Endothelial cell of umbilical vein (primary cell): ENCODE measurements around the gene MTLN. TPM values are rescaled to one million over a fixed set of nuclear protein-coding genes. Genes with fewer than 3 reads are reported as not detected.

Experiments
- BruUV-seq: library from RNA; stranded (reverse); fragments of 400-500 nt; replicated peaks from 2 replicates; lab custom pipeline; 2021; lab: Mats Ljungman, UMichigan
- CTCF ChIA-PET: fragments of 300-600, 350-600 bp; sonication (Branson Sonifier 250); formaldehyde crosslinking; loops from one replicate; lab custom pipeline; 2021; ENCODE audit warnings: antibody characterized with exemption, inconsistent platforms; lab: Charles Lee
- POLR2A ChIA-PET: fragments of 300-600, 350-600 bp; sonication (Branson Sonifier 250); formaldehyde crosslinking; loops from one replicate; lab custom pipeline; 2021; ENCODE audit warnings: antibody characterized with exemption, inconsistent platforms; lab: Charles Lee
- DNase-seq: peaks from one replicate; pipeline ENCODE4 v3.0.0-alpha.2; 2011; ENCODE audit warnings: low read depth, low spot score
- FAIRE-seq: peaks from 2 replicates; lab custom pipeline; 2011; peaks lifted over from hg19 to GRCh38; lab: Jason Lieb, UNC
- H2AFZ ChIP-seq: 2 replicates; pipeline ENCODE4 v1.6.0; 2012; ENCODE audit warnings: low read depth, low read length, control low read depth, inconsistent platforms
- H3K27ac ChIP-seq: 2 replicates; pipeline ENCODE4 v1.5.1; 2011; ENCODE audit warnings: low read depth, mild to moderate bottlenecking, control low read depth, low read length, moderate library complexity; ENCODE audit not compliant: insufficient read depth
- H3K27me3 ChIP-seq, 2 experiments: 2 replicates each; pipeline versions ENCODE4 v1.6.0 to v1.6.1; 2011; ENCODE audit warnings: low read length in 2 of 2, mixed read lengths in 1 of 2; ENCODE audit not compliant: control insufficient read depth in 2 of 2, insufficient read depth in 2 of 2
- H3K36me3 ChIP-seq, 2 experiments: 2 replicates in 1 of 2; 3 replicates in 1 of 2; pipeline ENCODE4 v1.5.1; 2011; ENCODE audit warnings: low read length in 2 of 2, mild to moderate bottlenecking in 1 of 2, moderate library complexity in 1 of 2; ENCODE audit not compliant: control insufficient read depth in 2 of 2, insufficient read depth in 2 of 2; ENCODE audit errors: extremely low read depth in 1 of 2
- H3K4me1 ChIP-seq: 3 replicates; pipeline ENCODE4 v1.5.1; 2011; ENCODE audit warnings: mild to moderate bottlenecking, low read length; ENCODE audit not compliant: control insufficient read depth, insufficient read depth; ENCODE audit errors: extremely low read depth
- H3K4me2 ChIP-seq: 2 replicates; pipeline ENCODE4 v1.6.1; 2011; ENCODE audit warnings: low read length, control low read depth, mixed read lengths; ENCODE audit not compliant: insufficient read depth
- H3K4me3 ChIP-seq, 3 experiments: fragments of 200-600 bp in 1 of 3; sonication (generic), shearing (Covaris generic) in 1 of 3; replicated peaks in 1 of 3; 2 replicates each; pipeline ENCODE4 v1.5.1; 2011 to 2016; ENCODE audit warnings: control low read depth in 3 of 3, low read length in 3 of 3, mild to moderate bottlenecking in 2 of 3, inconsistent platforms in 1 of 3, low read depth in 1 of 3, moderate library complexity in 1 of 3; ENCODE audit not compliant: insufficient read depth in 1 of 3
- H3K79me2 ChIP-seq: 2 replicates; pipeline ENCODE4 v1.6.0; 2012; ENCODE audit warnings: low read length, inconsistent platforms; ENCODE audit not compliant: control insufficient read depth, insufficient read depth
- H3K9ac ChIP-seq: replicated peaks from 2 replicates; pipeline ENCODE3; 2011; ENCODE audit warnings: low read length, control low read depth; ENCODE audit not compliant: insufficient read depth; ENCODE audit errors: extremely low read depth
- H3K9me1 ChIP-seq: replicated peaks from 3 replicates; pipeline ENCODE4 v1.6.0; 2011; ENCODE audit warnings: mild to moderate bottlenecking, low read length; ENCODE audit not compliant: control insufficient read depth, insufficient read depth; ENCODE audit errors: extremely low read depth
- H3K9me3 ChIP-seq: replicated peaks from 2 replicates; pipeline ENCODE4 v1.5.1; 2012; ENCODE audit warnings: low read length, inconsistent platforms; ENCODE audit not compliant: control insufficient read depth, insufficient read depth
- H4K20me1 ChIP-seq: replicated peaks from 2 replicates; pipeline ENCODE3; 2011; ENCODE audit warnings: mild to moderate bottlenecking, low read length; ENCODE audit not compliant: control insufficient read depth, insufficient read depth; ENCODE audit errors: extremely low read depth
- EZH2 ChIP-seq: IDR thresholded peaks from 2 replicates; pipeline ENCODE4 v1.6.1; 2012; ENCODE audit warnings: borderline replicate concordance, low read depth, mild to moderate bottlenecking, moderate library complexity, low read length, inconsistent platforms; ENCODE audit not compliant: severe bottlenecking
- FOS ChIP-seq: IDR thresholded peaks from 2 replicates; pipeline ENCODE4 v1.6.1; 2011; ENCODE audit warnings: mild to moderate bottlenecking, low read length, moderate library complexity, borderline replicate concordance; ENCODE audit not compliant: insufficient read depth
- GATA2 ChIP-seq: IDR thresholded peaks from 2 replicates; pipeline ENCODE4 v1.7.0; 2011; ENCODE audit warnings: low read depth, mild to moderate bottlenecking, moderate library complexity, mixed read lengths, low read length; ENCODE audit not compliant: insufficient read length, insufficient read depth
- JUN ChIP-seq: IDR thresholded peaks from 2 replicates; pipeline ENCODE4 v1.6.1; 2011; ENCODE audit warnings: borderline replicate concordance, low read depth; ENCODE audit not compliant: insufficient read length, insufficient read depth
- MYC ChIP-seq: IDR thresholded peaks from one replicate; pipeline ENCODE4 v1.6.1; 2011; ENCODE audit warnings: mild to moderate bottlenecking, low read depth, low read length
- POLR2A ChIP-seq: IDR thresholded peaks from 2 replicates; pipeline ENCODE4 v1.6.1; 2012; ENCODE audit warnings: low read depth, mild to moderate bottlenecking, control low read depth, low read length
- POLR2AphosphoS5 ChIP-seq: IDR thresholded peaks from 2 replicates; pipeline ENCODE4 v1.6.1; 2012; ENCODE audit warnings: low read depth, mild to moderate bottlenecking, control low read depth, low read length, moderate library complexity; ENCODE audit not compliant: insufficient read depth
- dilution Hi-C: fragments of 300-500 bp; cut with MboI; formaldehyde crosslinking; loops from one replicate; pipeline ENCODE4 v1.15.0; 2019; ENCODE audit warnings: low sequenced_read_pairs; ENCODE audit not compliant: extremely low pct_ligation_motif_present
- intact Hi-C: fragments of 100-400 bp; cut with micrococcal nuclease; formaldehyde crosslinking; loops from one replicate; pipeline ENCODE4 v1.10.0; 2022
- polyA plus RNA-seq, 4 experiments: library from polyadenylated mRNA; depleted of rRNA in 3 of 4; stranded (reverse) in 3 of 4; unstranded in 1 of 4; fragments of >200 nt; gene quantifications; 2 replicates each; pipeline versions ENCODE4 v1.2.1 to v1.2.3, GENCODE V29; 2011 to 2012; ENCODE audit warnings: missing spikeins in 1 of 4
- total RNA-seq: library from RNA; stranded (reverse); gene quantifications from 2 replicates; pipeline ENCODE4 v1.2.3, GENCODE V29; 2021
- TF ChIP-seq, protein P1 (sequence below), 2 donors: IDR thresholded peaks; 1 replicate in 1 of 2; 2 replicates in 1 of 2; pipeline ENCODE4 v1.5.1; 2011; ENCODE audit warnings: low read length in 2 of 2, mild to moderate bottlenecking in 2 of 2, moderate library complexity in 2 of 2, control low read depth in 1 of 2, inconsistent platforms in 1 of 2, low read depth in 1 of 2; ENCODE audit not compliant: insufficient read depth in 1 of 2; ENCODE audit errors: extremely low read depth in 1 of 2
- TF ChIP-seq, protein P2 (sequence below): IDR thresholded peaks from 2 replicates; pipeline ENCODE4 v1.6.1; 2011; ENCODE audit not compliant: insufficient read depth, insufficient read length

Gene MTLN
- total and polyA plus RNA-seq, 2 donors (not counting 3 experiments of a cell fraction or from before 2014, with no cell fraction given) = 34.4 to 46.0 TPM

DNA sequence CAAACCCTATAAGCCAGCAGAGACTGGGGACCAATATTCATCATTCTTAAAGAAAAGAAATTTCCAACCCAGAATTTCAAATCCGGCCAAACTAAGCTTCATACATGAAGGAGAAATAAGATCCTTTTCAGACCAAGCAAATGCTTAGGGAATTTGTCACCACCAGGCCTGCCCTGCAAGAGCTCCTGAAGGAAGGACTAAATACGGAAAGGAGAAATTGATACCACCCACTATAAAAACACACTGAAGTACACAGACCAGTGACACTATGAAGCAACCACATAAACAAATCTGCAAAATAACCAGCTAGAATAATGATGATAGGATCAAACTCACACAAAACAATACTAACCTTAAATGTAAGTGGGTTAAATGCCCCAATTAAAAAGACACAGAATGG is 29.9 kb downstream of the MTLN start:
- H4K20me1 ChIP-seq = no peaks in the 10 kb centered on the region
- no peak overlapping the region for H3K9ac ChIP-seq
- H3K9me3 ChIP-seq = no peaks in the 10 kb centered on the region
- TF ChIP-seq MYC (no peak), POLR2A (no peak), POLR2AphosphoS5 (no peak), GATA2 (no peak), FOS (no peak), JUN (no peak), EZH2 (no peak)
- TF ChIP-seq, protein P1, sequence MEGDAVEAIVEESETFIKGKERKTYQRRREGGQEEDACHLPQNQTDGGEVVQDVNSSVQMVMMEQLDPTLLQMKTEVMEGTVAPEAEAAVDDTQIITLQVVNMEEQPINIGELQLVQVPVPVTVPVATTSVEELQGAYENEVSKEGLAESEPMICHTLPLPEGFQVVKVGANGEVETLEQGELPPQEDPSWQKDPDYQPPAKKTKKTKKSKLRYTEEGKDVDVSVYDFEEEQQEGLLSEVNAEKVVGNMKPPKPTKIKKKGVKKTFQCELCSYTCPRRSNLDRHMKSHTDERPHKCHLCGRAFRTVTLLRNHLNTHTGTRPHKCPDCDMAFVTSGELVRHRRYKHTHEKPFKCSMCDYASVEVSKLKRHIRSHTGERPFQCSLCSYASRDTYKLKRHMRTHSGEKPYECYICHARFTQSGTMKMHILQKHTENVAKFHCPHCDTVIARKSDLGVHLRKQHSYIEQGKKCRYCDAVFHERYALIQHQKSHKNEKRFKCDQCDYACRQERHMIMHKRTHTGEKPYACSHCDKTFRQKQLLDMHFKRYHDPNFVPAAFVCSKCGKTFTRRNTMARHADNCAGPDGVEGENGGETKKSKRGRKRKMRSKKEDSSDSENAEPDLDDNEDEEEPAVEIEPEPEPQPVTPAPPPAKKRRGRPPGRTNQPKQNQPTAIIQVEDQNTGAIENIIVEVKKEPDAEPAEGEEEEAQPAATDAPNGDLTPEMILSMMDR (IDR thresholded peaks at IDR 0.05; ENCODE audit: extremely low read depth in 1 of 2, insufficient read depth in 1 of 2, low read depth in 1 of 2, low read length in 2 of 2) = no peak
- TF ChIP-seq, protein P2, sequence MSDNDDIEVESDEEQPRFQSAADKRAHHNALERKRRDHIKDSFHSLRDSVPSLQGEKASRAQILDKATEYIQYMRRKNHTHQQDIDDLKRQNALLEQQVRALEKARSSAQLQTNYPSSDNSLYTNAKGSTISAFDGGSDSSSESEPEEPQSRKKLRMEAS = no peak
- ChIA-PET CTCF (no interaction called here), POLR2A (no interaction called here)
- DNase-seq (no peak), FAIRE-seq (no peak)
- H3K27me3 ChIP-seq = peaks cover 0 to 2% of the 10 kb centered on the region in 2 experiments
- H2AFZ ChIP-seq = no peak overlapping the region
- intact Hi-C loops = no loop called here
- H3K4me2 ChIP-seq = no peak overlapping the region
- H3K79me2 ChIP-seq = no peaks in the 10 kb centered on the region
- no peaks in the 10 kb centered on the region for H3K9me1 ChIP-seq
- H3K27ac ChIP-seq = no peak overlapping the region
- BruUV-seq = no TSS peak
- no peak overlapping the region for H3K4me3 ChIP-seq
- H3K36me3 ChIP-seq = no peaks in the 10 kb centered on the region
- dilution Hi-C loops = no loop called here
- no peaks in the 10 kb centered on the region for H3K4me1 ChIP-seq
